GM12892 (cell line): ENCODE data around the gene CEMIP2.

Experiments
- DNase-seq: peaks from one replicate; pipeline ENCODE4 v3.0.0; 2011; ENCODE audit not compliant: insufficient read length
- FAIRE-seq: peaks from 2 replicates; lab custom pipeline; 2011; peaks lifted over from hg19 to GRCh38; lab: Jason Lieb, UNC
- POLR2A ChIP-seq: IDR thresholded peaks from 2 replicates; pipeline ENCODE4 v1.6.1; 2011; ENCODE audit warnings: low read depth, low read length, control low read depth
- POLR2AphosphoS5 ChIP-seq: IDR thresholded peaks from 2 replicates; pipeline ENCODE4 v1.6.1; 2011; ENCODE audit warnings: low read depth, low read length, control low read depth
- TAF1 ChIP-seq: IDR thresholded peaks from 2 replicates; pipeline ENCODE4 v1.6.1; 2011; ENCODE audit warnings: low read depth, mild to moderate bottlenecking, control low read depth, low read length, borderline replicate concordance

The CEMIP2 gene

DNA sequence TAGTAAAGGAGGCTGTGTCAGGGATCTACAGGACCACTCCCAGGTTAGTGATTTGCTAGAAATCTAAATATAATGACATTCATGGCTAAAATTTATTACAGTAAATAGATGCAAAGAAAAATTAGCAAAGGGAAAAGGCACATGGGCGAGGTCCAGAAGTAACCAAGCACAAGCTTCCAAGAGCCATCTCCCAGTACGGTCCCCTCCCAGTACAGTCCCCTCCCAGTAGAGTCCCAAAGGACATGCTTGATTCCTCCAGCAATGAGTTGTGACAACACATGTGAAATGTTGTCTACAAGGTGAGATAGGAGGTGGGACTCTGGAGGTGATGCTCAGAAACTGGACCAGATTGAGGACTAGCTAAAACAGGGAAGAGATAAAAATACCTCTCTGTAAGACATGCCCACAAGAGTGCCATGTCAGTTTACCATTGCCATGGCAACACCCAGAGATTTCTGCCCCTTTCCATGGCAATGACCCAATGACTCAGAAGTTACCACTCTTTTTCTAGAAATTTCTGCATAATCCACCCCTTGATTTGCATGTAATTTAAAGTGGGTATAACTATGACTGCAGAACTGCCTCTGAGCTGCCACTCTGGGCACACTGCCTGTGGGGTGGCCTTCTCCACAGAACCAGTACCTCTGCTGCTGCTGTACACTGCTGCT is 27.9 kb upstream of the CEMIP2 start:
- DNase-seq (no peak), FAIRE-seq (no peak)
- TF ChIP-seq TAF1 (no peak), POLR2A (no peak), POLR2AphosphoS5 (no peak)

DNA sequence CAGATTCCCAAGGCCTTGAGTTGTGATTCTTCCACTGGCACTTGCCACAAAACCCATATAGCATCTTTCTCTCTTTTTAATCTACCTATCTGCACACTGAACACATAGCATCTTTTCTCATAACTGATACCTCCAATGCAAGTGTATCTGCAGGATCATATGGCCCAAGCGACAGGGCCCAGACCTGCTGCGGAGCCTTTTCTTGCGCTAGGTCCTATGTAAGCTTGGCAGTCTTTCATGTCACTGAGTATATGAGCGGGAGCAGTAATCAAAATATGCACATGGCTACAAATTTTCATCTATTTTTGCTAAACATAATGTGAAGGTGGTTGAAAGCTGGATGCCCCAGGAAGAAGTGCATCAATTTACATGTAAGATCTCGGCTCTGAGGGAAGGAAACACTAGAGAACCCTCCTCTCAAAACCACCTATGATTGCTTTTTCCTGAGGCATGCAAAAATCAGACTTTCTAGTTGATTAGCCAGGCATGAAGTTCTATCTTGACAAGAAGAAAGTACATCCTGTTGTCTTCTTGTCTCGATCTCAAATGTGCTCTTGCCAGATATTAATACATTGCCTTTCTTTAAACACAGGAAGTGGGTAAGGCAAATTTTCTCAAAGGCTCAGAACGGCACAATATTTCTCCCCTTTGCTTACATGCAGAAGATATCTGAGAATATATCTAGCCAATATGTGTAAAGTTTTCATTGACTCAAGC is 26.9 kb upstream of the CEMIP2 start:
- DNase-seq (peak; percentile 10), FAIRE-seq (peak; percentile 89)
- TF ChIP-seq POLR2AphosphoS5 = no peak
- no peak for TF ChIP-seq POLR2A
- no peak for TF ChIP-seq TAF1

DNA sequence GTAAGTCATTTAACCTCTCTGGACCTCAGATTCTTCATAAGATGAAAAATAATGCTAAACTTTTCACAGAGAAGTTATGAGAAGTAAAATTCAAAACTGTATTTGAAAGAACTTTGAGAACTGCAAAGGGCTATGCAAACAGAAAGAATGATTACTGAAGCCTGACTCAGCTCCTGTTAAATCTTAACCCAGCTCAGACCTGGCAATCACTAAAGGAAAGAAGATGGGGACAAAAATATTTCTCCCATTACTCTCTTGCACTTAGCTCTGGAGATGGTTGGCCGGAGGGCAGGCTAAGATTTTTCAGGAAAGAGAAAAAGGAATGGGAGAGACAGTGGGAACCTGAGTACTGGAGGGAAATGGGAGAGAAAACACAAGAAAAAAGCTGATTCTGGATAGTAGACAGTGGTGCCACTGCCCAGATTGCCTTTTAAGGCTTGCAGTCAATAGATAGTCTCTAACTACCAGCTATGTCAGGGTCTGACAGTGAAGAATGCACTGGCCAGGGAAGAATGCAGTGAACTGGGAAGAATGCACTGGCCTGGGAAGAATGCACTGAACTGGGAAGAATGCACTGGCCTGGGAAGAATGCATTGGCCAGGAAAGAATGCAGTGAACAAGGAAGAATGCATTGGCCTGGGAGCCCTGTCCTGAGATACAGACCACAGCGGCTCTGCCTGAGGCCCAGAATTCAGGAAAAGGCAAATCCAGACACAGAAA is 25.2 kb upstream of the CEMIP2 start:
- DNase-seq (no peak), FAIRE-seq (no peak)
- TF ChIP-seq TAF1 (no peak), POLR2AphosphoS5 (no peak), POLR2A (no peak)

DNA sequence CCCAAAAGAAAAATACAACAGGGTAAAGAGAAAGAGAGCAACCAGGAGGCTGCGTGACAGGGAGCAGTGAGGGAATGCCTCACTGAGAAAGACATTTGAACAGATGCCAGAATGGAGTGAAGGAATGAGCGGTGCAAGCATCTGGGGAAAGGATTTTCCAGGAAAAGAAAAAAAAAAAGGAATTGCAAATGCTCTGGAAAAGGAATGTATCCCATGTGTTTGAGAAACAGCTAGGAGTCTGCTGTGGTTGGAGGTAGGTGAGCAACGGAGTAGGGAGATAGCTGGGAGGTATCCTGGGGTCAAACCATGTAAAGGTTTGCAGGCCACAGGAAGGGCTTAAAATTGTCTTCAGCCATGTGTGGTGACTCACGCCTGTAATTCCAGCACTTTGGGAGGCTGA is 23.6 kb upstream of the CEMIP2 start:
- TF ChIP-seq TAF1 (no peak), POLR2A (no peak), POLR2AphosphoS5 (no peak)
- no peak for FAIRE-seq
- DNase-seq = no peak

DNA sequence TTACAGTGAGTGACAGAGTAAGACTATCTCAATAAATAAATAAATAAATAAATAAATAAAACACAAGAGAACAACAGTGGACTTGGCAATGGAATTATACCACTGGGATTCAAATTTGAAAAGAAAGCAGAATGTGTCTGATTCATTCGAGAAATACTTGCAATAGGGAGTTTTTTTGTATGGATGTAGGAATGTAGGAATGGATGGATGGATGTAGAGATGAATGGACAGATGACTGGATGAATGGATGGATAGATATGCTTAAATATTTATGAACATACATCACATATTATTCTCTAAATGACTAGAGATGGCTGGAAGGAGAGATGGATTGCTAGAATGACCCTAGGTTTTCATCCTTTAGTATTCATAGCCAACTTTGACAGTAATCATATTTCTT is 22.0 kb upstream of the CEMIP2 start:
- DNase-seq (no peak), FAIRE-seq (no peak)
- TF ChIP-seq POLR2A (no peak), TAF1 (no peak), POLR2AphosphoS5 (no peak)

DNA sequence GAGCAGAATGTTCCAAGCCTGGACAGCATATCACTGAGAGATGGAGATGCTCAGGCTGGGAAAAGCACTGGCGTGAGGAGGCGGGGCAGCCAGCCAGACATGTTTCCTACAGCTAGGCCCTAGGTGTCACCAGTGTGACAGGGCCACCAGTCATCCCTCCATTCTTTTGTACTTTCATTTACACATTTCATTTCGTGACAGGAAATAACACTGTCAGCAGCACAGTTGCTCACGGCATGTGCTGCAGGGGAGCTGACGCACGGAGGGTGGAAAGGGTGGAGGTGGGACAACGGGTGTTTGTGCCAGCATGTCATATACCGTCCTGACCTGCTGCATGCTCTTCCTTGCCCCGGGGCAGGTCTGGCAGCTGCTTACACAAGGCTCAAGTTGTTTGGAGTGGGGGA is 14.8 kb upstream of the CEMIP2 start:
- DNase-seq = no peak
- no peak for TF ChIP-seq POLR2A
- TF ChIP-seq POLR2AphosphoS5 = no peak
- TF ChIP-seq TAF1 = no peak
- FAIRE-seq = peak; percentile 70

DNA sequence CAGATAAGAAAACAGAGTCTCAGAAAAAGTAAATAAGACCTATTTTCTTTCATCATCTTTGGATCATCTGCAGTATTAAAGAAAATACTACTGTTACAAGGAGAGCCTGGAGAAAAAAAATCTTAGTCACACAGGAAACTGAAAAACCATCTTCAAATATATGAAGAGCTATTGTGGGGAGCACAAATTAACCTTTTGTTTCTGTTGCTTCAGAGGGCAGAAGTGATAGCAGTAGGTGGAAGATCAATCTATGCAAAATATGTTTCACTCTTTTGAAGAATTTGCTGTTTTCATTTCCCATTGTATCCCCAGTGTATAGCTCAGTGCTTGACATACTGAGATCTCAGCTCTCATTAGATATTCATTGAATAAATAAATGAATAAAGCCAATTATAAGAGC is 13.1 kb upstream of the CEMIP2 start:
- FAIRE-seq (no peak), DNase-seq (no peak)
- TF ChIP-seq TAF1 = no peak
- no peak for TF ChIP-seq POLR2AphosphoS5
- TF ChIP-seq POLR2A = no peak

DNA sequence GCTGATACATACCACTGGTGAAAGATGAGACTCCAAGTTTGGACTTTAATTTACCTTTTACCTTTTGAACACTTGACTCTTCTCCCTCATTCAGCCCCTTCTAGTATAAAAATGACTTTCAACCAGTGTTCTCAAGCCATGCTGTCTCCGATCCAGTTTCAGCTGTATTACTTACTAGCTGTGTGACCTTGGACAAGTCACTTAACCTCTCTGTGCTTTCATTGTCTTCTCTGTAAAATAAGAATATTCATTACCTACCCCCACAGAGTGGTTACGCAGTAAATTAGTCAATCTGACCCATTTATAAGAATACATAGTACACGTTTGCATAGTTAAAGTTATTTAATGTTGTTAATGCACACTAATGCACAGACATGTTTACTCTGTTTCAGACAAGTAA is 12.6 kb upstream of the CEMIP2 start:
- TF ChIP-seq POLR2A = no peak
- TF ChIP-seq POLR2AphosphoS5 = no peak
- TF ChIP-seq TAF1 = no peak
- FAIRE-seq (no peak), DNase-seq (no peak)

DNA sequence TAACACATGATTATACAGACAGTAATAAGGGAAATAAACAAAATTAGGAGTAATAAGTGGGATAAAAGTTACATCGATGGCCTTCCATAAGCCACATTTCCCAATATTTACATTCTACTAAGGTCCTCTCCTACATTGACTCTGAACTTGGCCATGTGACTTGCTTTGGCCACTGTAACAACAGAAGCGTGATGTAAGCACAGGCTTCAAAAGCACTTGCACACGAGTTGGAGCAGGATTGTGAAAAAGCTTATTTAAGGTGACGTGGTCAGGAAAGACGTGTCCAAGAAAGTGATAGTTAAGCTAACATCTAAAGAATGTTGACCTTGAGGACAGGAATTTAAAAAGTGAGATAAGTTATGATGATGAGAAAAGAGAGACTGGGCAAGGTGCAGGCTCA is 9.8 kb upstream of the CEMIP2 start:
- FAIRE-seq = no peak
- DNase-seq = no peak
- no peak for TF ChIP-seq POLR2A
- TF ChIP-seq TAF1 = no peak
- TF ChIP-seq POLR2AphosphoS5 = no peak

DNA sequence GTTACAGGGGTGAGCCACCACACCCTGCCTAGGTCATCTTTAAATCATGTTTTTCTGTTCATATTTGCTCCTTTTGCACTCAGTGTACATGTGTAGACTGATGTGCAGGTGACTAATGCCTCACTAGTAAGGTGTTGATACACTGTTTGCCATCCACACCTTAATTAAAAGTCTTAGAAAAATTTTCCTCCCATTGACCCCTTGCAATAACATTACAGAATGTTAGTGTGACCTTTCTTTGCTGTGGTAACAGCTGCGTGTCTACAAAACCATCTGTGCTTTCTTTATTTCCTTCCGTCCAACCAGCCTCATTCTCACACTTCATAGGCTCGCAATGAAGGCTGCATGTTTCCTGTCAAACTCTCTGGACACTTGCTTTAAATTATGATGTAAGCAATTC is 6.6 kb upstream of the CEMIP2 start:
- DNase-seq (no peak), FAIRE-seq (no peak)
- TF ChIP-seq POLR2AphosphoS5 (no peak), POLR2A (no peak), TAF1 (no peak)

DNA sequence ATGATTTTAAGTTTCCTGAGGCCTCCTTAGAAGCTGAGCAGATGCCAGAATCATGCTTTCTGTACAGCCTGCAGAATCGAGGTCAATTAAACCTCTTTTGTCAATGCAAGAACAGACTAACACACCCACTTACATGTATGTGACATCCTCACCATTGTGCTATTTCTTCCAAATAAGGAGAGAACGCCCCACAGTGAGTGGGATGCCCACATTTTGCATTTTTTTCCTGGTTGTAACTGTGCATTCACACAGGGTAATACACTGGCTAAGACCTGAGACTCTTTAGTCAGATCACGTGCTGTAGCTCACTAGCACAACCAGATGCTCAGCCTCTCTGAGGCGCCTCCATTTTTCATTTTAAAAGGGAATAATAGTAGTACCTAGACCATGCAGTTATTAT is 4.4 kb upstream of the CEMIP2 start:
- FAIRE-seq = no peak
- no peak for DNase-seq
- TF ChIP-seq TAF1 (no peak), POLR2AphosphoS5 (no peak), POLR2A (no peak)
